Liver (tissue), 3 donors: Measurements from ENCODE around the gene PTPN2.

Source experiments
- CTCF ChIP-seq: fragments of 150-350 bp; IDR thresholded peaks from 2 replicates; pipeline ENCODE4 v1.5.1; 2017; ENCODE audit warnings: improper control_type of control experiment, low read depth, low read length; ENCODE audit not compliant: missing input control
- FOXA1 ChIP-seq: IDR thresholded peaks from 2 replicates; pipeline ENCODE4 v1.6.1; 2016; ENCODE audit warnings: antibody characterized with exemption
- GABPA ChIP-seq, 2 donors: IDR thresholded peaks in 1 of 2; conservative IDR thresholded peaks in 1 of 2; 2 replicates each; pipeline ENCODE4 v1.6.1; 2016; ENCODE audit warnings: antibody characterized with exemption in 2 of 2, mild to moderate bottlenecking in 1 of 2, moderate library complexity in 1 of 2
- JUND ChIP-seq, 2 donors: IDR thresholded peaks; 2 replicates each; pipeline ENCODE4 v1.6.1; 2016; ENCODE audit warnings: antibody characterized with exemption in 2 of 2
- MAX ChIP-seq: IDR thresholded peaks from 2 replicates; pipeline ENCODE4 v1.6.1; 2016; ENCODE audit warnings: antibody characterized with exemption
- RAD21 ChIP-seq, 2 donors: IDR thresholded peaks; 2 replicates each; pipeline ENCODE4 v1.6.1; 2016; ENCODE audit warnings: antibody characterized with exemption in 2 of 2, mild to moderate bottlenecking in 2 of 2
- SP1 ChIP-seq: IDR thresholded peaks from 2 replicates; pipeline ENCODE4 v1.6.1; 2018; ENCODE audit warnings: antibody characterized with exemption, mild to moderate bottlenecking
- ZBTB33 ChIP-seq: IDR thresholded peaks from 2 replicates; pipeline ENCODE4 v1.6.1; 2016; ENCODE audit warnings: antibody characterized with exemption
- donor health status: healthy.
- donor health status: healthy.

- TF ChIP-seq CTCF (no peak), MAX (no peak), ZBTB33 (no peak), SP1 (no peak), GABPA (IDR thresholded peaks at IDR 0.05 in 1 of 2, conservative IDR thresholded peaks at IDR 0.05 in 1 of 2) (no peak), FOXA1 (no peak), RAD21 (IDR thresholded peaks at IDR 0.05) (no peak), JUND (IDR thresholded peaks at IDR 0.05) (no peak)
These were observed 26.0 kb downstream of the PTPN2 start for GRCh38 chr18:12857991-12858544.
